AG09319 (cell line): ENCODE measurements around the gene GLIPR2.

Experiments used
- DNase-seq: peaks from one replicate; pipeline ENCODE4 v3.0.0-alpha.2; 2010; ENCODE audit warnings: low read depth; ENCODE audit errors: extremely low read depth
- TF ChIP-seq, protein P1 (sequence below): IDR thresholded peaks from 2 replicates; pipeline ENCODE4 v1.5.1; 2011; ENCODE audit warnings: low read depth, mild to moderate bottlenecking, inconsistent platforms, low read length, moderate library complexity

The GLIPR2 gene

DNA sequence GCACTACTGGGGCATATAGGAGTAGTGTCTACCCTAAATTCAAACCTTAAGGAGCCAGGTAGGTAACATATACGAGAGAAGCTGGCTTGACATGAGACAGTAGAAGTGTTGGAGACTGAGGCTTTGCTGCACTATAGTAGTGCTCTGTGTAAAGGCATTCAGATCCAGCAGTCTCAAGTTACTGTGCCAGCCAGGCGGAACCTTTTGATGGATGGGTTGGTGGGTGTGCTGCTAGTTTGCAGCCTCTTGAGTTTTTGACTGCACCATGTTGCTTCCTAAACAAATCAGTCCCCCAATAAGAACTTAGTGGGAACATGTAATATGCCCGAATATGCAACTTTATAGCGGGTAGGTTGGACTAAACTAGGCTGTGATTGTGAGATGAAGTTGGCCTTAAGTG, 55.7 kb downstream of the GLIPR2 start:
- no peak for DNase-seq
- TF ChIP-seq, protein P1, sequence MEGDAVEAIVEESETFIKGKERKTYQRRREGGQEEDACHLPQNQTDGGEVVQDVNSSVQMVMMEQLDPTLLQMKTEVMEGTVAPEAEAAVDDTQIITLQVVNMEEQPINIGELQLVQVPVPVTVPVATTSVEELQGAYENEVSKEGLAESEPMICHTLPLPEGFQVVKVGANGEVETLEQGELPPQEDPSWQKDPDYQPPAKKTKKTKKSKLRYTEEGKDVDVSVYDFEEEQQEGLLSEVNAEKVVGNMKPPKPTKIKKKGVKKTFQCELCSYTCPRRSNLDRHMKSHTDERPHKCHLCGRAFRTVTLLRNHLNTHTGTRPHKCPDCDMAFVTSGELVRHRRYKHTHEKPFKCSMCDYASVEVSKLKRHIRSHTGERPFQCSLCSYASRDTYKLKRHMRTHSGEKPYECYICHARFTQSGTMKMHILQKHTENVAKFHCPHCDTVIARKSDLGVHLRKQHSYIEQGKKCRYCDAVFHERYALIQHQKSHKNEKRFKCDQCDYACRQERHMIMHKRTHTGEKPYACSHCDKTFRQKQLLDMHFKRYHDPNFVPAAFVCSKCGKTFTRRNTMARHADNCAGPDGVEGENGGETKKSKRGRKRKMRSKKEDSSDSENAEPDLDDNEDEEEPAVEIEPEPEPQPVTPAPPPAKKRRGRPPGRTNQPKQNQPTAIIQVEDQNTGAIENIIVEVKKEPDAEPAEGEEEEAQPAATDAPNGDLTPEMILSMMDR = no peak

DNA sequence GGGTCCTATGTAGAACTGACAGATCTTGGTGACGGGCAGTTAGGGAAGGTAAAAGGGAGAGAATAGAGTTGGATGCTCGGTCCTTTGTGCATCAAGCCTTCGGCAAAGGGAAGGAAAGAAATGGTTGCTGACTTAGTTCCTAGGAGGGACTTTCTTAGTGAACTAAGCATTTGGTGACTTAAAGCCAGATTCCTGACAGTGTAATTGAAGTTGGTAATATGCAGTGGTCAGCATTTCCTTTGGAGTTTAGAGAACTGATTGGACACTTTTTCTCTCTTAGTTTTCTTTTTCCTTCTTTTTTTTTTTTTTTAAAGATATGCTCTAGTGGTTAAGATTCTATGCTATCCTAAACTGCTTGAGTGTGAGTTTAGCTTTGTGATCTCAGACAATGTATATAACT, 56.5 kb downstream of the GLIPR2 start:
- no peak for DNase-seq
- TF ChIP-seq, protein P1 = no peak

DNA sequence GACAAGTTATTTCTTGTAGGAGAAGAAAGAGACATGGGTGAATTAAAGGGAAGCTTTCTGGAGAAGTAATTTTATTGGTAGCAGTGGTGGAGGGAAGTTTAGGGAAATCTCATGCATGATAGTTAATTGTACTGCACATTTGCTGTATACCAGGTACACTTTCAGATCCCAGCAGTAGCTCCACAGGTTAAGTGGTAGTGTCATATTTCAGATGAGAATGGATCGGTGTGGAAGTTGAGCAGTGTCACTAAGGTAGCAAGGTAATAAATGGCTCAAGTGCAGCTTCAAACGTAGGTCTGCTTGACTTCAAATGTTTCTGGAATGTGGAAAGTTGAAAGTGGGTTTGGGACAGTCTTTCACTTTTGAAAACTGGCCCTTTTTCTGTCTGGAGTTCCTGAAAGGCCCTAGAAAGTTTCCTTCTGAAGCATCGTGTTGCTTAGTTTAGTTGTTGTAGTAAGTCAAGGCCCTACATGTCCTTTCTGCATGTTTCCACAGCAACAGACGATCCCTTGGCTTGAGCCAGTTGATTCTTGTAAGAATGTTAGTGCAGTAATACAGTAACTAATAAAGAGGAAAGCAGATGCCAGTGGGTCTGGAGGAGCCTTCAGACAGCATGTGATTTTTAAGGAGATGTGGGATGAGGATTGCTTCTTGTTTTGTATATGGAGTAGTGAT, 57.9 kb downstream of the GLIPR2 start:
- TF ChIP-seq, protein P1 = no peak
- no peak for DNase-seq

DNA sequence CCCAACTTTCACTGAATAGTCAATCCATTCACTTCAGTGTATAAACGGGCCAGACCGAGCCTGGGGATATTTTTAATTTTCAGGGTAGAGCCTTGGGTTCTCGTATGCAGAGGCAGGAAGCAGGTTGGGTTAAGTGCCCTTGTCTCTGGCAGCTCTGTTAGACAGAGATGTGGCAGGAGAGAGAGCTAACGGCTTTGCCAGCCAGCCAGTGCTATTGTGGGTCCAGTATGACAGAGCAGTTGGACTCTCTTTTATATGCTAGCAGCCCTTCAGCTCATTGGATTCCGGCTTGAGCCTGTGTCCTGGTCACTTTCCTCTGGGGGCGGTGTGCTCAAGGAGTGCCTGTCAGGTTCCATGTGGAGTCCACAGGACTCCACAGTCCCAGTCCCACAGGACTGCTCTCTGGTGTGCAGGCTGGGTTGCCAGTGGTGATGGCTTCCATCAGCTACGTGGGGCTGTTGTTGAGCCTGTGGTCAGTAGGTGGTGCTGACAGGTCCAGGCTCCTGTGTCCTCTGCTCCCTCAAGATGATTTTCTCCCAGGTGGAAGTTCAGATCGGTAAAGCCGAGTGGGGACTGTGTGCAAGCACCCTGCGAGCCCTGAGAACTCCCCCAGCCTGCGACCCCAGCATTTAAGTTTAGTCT, 68.5 kb downstream of the GLIPR2 start:
- TF ChIP-seq, protein P1 = no peak; the same call in 1 of the 2 replicates
- DNase-seq = no peak

DNA sequence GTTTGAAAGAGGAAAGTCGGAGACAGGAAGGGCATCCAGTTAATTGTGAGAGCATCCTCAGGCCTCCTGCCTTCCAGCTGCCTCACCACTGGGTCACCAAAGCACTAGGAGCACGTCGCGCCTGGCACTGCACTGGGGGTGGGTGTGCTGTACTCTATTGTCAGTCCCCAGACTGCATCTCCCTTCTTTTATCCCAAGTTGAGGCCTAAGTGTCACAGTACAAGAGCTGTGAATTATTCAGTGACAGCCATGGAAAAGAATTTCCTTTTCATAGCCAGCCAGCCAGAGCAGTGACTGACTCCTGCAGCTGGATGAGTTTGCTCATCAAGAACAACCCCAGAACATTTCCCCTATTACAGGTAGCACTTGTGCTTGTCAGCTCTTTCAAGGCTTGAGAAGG, 70.5 kb downstream of the GLIPR2 start:
- DNase-seq = no peak
- TF ChIP-seq, protein P1 = no peak

DNA sequence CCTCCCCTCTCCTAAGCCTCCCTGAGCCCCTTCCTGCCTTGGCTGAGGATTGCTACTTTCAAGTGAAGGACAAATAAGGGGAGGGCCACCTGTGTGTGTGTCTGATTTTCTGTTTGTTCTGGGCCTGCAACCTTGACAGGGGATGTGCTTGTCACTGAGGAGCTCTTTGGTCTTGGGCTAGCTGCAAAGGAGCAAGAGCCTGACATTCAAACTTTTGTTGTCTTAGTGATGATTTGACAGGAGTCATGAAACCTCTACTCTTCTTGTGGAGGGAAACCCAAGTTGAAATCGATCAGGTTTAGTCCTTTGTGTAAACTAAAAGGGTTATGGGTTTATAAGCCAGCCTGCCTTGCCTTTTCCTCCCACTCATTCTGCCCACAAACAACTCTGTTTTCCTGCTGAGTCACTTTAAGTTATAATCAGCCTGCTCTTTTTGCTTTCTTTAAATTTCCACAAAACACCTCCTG, 71.0 kb downstream of the GLIPR2 start:
- DNase-seq = no peak
- TF ChIP-seq, protein P1 = no peak

DNA sequence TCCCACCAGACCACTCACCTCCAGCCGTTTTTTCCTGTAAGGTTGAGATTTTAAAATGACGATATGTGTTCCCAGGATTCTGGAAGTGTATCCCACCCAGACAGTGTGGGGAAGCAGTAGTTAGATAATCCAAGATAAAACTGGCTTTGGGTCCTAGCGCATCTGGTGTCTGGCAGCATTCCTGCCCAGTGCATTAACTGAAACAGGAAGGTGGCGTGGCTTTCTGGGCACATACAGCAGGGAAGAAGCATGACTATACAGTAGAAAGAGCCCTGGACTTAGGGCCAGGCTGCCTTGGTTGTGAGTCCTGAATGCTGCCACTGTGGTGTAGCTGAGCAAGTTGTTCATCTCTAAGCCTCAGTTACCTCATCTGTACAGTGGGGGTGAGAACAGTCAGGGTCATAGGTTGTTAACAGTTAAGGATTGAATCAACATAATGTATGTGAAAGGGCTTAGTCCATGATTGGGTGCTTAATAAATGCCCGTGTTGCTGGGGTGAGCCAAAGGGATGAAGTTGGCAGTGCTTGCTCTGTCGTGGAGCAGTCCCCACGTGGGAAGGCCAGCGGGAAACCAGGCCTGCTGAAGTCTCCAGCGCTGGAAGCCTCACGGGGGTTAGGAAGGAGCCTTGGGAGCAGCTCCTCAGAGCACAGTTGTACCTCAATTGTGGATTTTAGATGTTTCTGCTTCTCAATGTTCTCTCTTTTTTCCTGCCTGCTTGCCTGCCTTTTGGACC, 72.2 kb downstream of the GLIPR2 start:
- DNase-seq = no peak
- TF ChIP-seq, protein P1 = no peak
